HG02623 (cell line): ENCODE measurements around the gene TMEM169.
A peak's percentile ranks its signal among the peaks of the same experiment; 100 is the strongest.

Experiments used
- ATAC-seq: cut with Tn5 transposase; IDR thresholded peaks from one replicate; pipeline ENCODE4 v1.9.1; 2021; ENCODE audit warnings: moderate library complexity; ENCODE audit not compliant: unreplicated experiment

TMEM169 gene

DNA sequence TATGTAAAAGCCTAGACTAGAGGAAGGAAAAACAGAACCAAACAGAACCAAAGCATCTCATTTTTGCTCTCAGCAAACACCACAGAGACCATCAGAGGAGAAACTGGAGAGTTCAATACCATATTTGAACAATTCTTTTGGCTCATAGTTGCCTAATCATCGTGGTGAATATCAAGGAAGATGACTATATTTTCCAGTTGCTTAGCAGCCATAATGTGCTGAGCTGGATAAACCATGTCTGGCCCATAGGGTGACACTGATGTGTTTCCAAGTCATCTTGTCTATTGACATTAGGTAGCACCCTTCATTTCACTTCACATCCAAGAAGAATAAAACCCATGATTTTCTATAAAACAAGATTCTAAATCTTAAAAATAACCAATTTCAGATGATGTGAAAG, 21.5 kb downstream of the TMEM169 start:
- no peak for ATAC-seq

- no peak for ATAC-seq
These were observed 23.0 kb downstream of the TMEM169 start for GRCh38 chr2:216104691-216105090.

DNA sequence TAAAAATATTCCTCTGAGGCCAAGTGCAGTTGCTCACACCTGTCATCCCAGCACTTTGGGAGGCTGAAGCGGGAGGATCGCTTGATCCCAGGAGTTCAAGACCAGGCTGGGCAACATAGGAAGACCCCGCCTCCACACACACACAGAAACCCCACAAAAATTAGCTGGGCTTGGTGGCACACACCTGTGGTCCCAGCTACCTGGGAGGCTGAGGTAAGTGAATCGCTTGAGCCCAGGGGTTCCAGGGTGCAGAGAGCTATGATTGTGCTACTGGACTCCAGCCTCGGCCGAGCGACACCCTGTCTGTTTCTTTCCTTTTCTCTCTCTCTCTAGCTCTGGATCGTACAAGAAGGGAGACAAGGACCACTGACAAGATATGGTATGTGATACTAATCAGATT, 25.6 kb downstream of the TMEM169 start:
- no peak for ATAC-seq

DNA sequence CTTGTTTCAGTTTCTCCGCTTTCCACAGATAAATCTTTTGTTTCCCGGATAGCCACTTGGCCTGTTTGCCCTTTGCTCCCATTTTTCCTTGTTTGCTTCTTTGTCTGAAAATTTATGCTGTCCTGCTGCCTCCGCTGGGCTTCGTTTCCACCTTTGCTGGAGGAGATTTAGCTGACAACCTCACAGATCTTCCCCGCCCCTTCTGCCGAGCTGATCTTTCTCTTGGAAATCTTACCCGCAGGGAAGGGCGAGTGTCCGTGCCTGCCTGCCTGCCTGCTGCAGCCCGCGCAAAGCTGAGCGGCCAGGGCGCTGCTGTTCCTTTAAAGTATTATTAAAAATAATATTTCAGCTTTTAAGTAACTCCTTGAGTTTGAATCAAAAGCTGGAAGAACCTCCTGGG, 26.0 kb downstream of the TMEM169 start:
- no peak for ATAC-seq

DNA sequence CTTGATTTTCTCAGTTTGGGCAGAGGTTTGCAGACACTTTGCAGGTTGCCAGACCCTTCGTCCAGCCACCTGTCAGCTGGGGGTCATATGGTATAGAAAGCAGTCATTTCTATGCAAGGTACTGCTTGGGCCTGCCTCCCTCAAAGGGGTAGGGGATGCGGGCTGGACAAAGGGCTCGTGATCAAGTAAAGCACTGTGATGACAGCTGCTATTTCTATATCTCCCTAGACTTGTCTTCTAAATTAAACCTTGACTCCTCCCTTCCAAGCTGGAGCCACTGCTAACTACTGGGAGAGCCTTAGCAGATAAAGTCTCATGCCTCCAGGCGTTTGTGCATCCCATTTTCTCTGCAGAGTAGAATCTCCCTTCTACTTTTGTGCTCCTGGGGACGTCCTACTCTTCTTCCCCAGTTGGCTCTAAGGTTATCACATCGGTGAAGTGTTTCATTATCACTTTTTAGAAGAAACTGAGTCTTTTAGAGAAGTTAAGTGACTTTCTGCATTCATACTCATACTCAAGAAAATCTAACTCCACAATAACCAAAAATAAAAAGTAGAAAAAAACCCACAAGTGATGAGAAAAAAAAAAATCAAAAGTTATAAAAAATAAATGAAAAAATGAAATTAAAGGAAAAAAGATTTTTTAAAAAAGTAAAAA, 26.7 kb downstream of the TMEM169 start:
- no peak for ATAC-seq

GRCh38 chr2:216108967-216109921, 27.5 kb downstream of the TMEM169 start, which contains the start of gene XRCC5:
Gene XRCC5, plus strand, starts transcription at chr2:216109348. Its CDS starts 89 bp downstream, at chr2:216109437.
- ATAC-seq = peak; percentile 50

- no peak for ATAC-seq
These were observed 28.4 kb downstream of the TMEM169 start for GRCh38 chr2:216109962-216110614.

GRCh38 chr2:216110620-216111019, 28.9 kb downstream of the TMEM169 start:
- no peak for ATAC-seq

DNA sequence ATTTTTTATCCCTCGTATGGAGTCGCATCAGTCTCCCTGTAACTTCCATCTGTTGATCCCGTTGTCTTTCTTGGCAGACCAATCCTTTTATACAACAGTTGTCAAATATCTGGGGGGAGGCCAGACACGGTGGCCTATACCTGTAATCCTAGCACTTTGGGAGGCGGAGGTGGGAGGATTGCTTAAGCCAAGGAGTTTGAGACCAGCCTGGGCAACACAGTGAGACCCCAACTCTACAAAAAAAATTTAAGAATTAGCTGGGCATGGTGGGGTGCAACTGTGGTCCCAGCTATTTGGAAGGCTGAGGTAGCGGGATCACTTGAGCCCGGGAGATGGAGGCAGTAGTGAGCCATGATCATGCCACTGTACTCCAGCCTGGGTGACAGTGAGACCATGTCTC, 29.4 kb downstream of the TMEM169 start:
- ATAC-seq = no peak

DNA sequence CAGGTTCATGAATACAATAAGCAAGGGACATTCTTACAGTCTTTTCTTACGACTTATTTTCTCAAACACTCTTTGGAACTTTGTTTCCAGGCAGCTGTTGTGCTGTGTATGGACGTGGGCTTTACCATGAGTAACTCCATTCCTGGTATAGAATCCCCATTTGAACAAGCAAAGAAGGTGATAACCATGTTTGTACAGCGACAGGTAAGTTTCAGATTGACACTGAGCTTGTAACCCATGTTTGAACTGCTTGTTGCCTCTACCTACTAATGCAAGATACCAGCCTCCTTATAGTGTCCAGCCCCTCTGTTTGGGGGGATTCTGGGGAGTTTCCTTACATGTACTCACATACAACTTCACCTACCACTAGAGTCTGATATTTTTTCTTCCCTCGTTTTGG, 31.2 kb downstream of the TMEM169 start:
- ATAC-seq = no peak

DNA sequence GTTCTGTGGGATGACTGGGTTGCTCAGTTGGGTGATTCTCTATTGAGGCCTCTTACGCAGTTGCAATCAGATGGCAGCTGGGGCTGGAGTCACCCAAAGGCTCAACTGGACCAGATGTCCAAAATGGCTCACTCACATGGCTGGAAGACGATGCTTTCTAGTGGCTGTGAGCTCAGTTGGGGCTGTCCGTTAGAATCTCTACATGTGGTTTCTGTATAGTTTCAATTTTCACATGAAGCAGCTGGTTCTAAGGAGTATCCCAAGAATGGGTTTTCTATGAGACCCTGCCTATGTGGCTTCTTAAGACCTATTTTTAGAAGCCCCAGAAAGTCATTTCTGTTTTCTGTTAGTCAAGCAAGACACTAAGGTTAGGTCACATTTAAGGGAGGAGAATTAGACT, 31.9 kb downstream of the TMEM169 start:
- peak; percentile 72 for ATAC-seq

GRCh38 chr2:216114382-216114713, 32.6 kb downstream of the TMEM169 start:
- ATAC-seq = no peak

DNA sequence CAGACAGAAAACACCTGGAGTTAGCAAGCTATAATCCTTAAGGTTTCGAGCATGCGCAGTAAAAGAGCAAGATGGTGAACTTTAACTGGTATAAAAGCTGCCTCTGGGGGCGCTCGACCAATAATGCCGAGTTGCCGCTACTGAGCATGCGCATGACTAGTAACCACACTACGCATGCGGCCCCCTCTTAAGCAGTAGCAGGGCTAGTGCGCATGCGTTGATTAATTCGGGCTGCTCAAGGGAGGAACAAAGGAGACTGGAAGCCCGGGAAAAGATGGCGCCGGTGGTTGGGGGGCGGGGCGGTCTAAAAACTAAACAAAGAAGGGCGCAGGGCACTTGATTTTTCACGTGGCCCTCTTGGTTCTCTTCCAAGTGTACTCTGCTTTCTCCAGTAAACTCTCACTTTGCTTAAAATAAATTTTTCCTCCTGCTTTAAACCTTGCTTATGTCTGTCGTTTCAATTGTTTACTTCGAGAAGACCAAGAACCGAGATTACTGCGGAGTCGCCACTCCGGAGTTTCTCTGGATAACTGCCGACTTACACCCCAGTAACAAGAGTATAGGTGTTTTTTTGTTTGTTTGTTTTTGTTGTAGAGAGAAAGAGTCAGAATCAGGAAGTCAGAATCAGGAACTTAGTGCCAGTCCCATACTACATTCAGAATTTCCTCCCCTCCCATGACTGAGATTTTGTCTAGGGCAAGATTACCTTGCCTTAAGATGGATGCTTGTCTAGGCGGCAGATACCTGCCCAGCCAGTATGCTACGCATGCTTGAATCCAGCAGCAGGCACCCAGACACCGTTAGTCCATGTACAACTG, 33.2 kb downstream of the TMEM169 start:
- ATAC-seq = peak; percentile 38

DNA sequence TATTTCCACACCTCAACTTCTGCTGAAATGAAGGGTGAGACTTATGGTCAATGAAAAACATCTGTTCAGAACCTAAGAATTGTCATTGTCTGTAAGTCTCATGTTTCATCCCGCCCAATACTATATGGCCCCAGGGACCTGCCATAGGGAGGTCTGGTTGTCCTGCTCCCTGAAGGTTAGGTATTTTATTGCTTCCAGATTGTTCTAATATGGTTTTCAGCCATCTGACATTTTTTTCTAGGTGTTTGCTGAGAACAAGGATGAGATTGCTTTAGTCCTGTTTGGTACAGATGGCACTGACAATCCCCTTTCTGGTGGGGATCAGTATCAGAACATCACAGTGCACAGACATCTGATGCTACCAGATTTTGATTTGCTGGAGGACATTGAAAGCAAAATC, 34.7 kb downstream of the TMEM169 start:
- no peak for ATAC-seq

GRCh38 chr2:216117561-216118340, 36.0 kb downstream of the TMEM169 start:
- ATAC-seq = no peak

- no peak for ATAC-seq
These were observed 36.8 kb downstream of the TMEM169 start for GRCh38 chr2:216118474-216118873.

- no peak for ATAC-seq
These were observed 37.4 kb downstream of the TMEM169 start for GRCh38 chr2:216119146-216119545.

DNA sequence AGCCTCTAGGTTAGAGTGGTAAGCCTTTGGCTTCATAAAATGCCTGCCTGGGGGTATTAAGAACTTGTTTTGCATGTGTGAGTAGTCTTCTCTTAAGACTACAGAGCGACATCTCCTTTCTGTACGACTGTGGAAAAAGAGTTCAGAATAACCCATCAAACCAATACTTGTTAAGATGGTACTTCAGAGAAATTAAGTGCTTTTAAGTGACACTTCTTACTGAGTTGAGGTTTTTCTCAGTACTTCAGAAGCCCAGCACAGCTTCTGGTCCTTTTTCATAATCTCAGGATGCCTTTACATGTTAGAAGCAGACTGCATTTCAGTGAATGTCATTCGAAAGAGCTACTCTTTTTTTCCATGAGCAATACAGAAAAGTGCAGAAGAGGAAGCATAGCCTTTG, 38.3 kb downstream of the TMEM169 start:
- no peak for ATAC-seq

GRCh38 chr2:216121255-216121654, 39.5 kb downstream of the TMEM169 start:
- ATAC-seq = no peak

- ATAC-seq = no peak
These were observed 45.2 kb downstream of the TMEM169 start for GRCh38 chr2:216126943-216127342.
